NCI-H345 treated with DMSO at 0.1 percent for 48 hours (cell line): ENCODE results near the gene MRGPRF.

Experiments used
- DNase-seq: peaks from one replicate; lab custom pipeline; 2025; ENCODE audit not compliant: unreplicated experiment; lab: John Stamatoyannopoulos, UW

The MRGPRF gene

DNA sequence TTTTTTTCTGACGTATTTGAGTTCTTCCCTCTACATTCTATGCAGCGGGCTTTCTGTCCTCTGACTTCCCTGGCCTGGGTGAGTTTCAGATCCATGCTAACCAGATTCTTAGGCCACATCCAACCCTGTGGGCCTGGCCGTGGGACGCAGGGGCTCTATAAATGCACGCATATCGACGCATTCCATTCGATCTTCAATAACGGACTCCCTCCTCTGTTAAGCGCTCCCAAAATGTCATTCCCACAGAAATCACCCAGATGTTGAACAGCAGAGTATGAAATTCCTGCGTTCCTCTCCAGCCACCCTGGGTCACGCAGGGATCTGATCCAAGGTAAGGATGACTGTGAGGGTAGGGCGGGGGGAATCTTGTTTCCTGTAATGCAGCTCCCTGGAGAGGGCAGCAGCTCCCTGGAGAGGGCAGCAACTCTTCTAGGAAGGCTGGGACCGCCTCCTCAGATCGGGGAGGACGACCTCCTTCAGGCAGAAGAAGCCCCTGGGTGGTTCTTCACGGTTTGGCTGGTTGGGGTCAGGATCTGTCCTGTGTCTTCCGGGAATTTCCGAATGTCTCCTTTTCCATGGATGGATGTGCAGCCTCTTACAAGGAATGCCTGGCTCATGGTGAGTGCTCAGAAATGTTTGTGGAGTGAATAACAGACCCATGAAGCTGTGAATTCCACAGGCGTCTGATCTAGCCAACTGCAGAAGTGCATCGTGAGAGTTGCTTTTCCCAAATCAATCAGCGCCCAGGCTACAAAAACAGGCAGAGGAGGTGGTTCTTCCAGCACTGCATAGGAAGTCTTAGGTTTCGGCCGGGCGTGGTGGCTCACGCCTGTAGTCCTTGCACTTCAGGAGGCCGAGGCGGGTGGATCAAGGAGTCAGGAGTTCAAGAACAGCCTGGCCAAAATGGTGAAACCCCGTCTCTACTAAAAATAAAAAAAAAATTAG lies 44.5 kb downstream of the MRGPRF start:
- DNase-seq: no peak

DNA sequence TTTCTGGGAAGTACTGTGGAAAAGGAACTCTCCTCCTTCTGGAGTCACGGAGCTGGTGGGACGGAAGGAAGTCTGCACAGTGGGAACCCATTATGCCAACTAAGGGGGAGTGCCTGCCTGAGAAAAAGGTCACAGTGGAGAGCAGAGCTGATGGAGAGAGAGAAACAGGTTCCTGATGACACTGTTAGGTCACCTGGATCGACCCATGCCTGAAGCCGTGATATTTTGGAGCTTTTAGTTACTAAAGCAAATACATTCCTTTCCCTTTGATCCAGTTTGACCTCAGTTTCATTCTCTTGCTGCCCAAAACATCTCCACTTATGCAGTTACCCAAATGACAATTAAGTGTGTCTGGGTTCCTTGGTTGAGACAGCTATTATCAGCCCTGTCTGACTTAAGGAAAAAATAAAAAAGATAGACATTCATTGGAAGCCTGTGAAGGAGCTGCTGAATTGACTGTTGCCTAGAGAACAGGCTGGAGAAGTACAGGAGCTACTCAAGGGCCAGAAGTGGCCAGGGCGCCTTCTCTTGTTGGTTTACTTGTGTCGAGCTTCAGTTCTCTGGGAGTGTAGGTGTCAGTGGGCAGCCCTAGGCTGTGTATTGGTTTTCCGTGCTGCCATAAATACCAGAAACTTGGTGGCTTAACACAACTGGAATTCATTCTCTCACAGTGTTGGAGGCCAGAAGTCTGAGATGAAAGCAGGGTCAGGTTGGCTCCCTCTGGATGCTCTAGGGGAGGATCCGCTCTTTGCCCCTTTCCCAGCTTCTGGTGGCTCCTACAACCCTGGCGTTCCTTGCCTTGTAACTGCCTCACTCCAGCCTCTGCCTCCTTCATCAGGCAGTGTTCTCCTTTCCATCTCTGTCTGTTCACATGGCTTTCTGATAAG lies 45.9 kb downstream of the MRGPRF start:
- no peak for DNase-seq

DNA sequence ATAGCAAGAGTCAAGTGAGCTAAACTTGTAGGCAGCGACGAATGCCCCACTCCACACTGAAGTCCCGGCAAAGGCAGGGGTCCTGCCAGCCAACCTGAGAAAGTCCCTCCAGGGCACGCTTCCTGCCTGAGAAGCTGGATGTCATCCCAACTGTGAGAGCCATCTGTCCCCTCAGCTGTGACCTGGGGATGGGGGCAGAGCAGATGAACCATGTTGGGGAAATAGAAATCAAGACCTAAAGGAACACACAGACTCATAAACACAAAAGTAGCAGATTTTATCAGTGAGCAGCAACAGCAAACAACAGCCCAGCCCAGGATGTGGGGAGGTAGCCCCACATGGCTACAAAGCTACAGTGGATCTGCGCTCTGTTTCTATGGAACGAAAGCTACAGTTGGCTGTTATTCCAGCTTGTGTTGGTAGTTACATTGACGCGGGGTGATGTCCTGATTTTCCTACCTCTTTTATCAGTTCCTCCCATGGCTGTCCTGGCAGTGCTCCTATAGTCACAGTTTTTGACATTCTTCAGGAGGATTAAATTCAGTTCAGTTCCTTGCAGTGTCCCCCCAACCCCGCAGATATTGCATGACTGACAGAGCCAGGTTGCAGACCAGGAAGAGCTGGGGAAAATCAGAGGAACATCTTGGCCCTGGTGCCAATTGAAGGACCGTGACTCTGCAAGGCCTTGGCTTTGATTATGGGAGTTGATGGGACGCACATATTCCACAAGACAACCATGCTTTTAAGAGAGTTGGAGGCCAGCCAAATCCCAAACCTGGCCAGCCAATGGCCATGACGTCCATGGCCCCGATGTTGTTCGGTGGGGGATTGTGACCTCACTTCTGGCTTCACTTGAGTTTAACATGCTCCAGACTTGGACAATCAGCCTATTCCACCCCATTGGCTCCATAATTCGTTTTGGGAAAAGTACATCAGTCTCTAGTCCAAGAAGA lies 46.9 kb downstream of the MRGPRF start:
- no peak for DNase-seq

DNA sequence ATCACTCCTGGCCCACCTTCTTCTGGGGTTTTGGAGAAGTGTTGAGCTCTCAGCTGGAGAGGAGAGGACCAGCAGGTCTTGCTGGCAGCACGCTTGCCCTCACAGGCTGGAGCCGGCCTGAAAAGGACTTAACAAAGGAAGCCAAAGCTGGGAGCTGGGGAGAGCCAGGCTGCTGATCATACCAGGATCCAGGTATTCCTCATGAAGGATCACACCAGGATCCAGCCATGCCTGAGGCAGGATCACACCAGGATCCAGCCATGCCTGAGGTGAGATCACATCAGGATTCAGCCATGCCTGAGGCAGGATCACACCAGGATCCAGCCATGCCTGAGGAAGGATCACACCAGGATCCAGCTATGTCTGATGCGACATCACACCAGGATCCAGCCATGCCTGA lies 49.3 kb downstream of the MRGPRF start:
- no peak for DNase-seq

DNA sequence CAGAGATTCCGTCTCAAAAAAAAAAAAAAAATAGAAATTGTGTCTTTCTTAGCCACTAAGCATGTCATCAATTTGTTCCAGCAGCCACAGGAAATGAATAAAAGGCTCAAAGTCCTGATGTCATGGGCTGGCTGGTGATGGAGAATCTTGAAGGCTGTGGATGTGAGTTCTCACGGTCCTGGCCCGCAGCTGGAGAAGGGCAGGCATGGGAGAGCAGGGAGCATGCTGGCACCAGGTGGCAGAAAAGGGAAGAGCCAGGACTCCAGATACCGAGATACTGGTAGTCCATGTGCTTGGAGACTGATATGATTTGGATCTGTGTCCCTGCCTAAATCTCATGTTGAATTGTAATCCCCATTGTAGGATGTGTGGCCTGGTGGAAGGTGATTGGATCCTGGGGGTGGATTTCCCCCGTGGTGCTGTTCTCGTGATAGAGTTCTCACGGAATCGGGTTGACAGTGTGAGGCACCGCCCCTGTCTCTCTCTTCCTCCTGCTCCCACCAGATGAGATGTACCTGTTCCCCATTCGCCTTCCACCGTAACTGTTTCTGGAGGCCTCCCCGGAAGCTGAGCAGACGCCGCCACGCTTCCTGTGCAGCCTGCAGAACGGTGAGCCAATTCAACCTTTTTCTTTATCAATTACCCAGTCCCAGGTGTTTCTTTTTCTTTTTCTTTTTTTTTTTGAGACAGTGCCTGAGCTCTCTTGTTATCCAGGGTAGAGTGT lies 50.4 kb downstream of the MRGPRF start:
- DNase-seq: no peak

DNA sequence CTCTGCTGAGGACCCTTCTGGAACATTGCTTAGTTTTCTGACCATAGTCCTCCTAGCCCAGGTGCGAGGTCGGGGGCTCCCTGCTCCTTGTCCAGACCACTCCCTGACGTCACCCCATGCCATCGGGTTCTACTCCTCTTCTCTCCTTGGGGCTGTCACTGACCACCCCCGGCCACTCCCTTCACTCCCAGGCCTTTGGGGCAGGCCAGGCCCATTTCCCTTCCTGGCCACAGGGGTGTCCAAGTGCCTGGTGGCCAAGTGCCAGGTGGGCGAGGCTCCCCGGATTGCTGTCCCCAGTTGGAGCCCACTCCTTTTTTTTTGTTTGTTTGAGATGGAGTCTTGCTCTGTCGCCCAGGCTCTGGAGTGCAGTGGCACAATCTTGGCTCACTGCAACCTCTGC lies 51.8 kb downstream of the MRGPRF start:
- no peak for DNase-seq

DNA sequence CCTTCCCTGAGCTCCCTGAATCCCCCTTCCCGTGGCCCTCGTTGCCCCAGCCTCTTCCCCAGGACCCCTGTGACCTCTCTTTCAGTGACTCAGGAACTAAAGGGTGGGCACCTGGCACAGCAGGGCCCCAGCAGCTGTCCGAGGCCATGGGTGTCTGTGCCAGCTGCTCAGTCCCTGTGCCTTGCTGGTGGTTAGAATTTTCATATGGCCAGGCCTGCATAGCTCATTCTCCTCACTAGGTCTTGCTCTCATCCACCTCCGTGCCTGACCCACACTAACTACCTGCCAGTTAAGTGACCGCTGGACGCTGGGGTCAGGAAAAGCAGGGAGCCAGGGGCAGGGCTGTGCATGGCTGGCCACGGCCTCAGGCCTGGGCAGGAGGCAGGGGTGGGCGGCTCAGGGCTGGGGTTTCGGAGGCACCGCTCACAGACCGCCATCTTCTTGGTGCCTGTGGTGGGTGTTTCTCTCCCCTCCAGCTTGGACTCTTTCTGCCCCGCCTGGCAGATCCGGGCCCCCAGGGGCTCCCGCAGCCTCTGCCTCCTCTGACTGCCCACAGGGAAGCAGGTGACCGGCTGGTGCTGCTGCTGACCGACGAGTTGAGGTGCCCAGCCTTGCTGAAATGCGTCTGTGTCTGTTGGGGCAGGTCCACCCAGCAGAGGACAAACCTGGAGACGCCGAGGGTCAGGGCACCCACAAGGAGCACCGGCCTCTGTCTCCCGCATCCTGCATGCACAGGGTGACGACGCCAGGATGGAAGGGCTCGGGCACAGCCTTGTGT lies 52.6 kb downstream of the MRGPRF start:
- DNase-seq: no peak

DNA sequence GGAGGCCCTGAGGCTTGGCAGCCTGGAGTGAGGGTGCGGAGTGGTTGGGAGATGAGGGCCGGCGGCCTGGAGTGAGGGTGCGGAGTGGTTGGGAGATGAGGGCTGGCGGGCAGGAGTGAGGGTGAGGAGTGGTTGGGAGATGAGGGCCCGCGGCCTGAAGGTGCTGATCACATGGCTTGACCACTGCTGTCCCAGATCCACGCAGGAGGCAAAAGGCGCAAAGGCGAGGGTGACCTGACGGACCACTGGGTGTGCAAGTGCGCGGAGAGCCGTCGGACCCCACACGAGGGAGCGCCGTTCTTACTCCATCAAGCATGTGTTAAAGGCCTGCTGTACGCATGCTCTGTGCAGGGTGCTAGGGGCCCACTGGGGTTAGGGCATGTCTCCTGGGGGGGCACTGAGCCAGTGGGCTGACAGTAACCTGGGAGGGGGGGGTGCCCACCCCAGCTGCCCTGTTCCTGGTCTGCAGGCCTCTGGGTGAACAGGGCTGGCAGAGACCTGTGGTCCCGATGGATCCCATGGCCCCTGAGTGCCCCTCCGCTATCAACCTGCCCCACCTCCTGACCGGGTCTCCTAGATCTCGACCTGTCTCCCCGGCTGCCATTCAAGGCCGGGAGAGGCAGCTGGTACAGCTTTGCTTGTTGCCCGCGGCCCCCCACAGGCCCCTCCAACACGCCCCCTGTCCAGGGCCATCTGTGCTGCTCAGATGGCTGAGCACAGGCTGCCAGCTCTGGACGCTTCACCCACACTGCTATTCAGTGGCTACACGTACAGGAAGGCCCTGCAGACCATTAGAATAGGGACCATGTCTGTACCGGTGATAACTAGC lies 53.4 kb downstream of the MRGPRF start:
- DNase-seq: no peak

DNA sequence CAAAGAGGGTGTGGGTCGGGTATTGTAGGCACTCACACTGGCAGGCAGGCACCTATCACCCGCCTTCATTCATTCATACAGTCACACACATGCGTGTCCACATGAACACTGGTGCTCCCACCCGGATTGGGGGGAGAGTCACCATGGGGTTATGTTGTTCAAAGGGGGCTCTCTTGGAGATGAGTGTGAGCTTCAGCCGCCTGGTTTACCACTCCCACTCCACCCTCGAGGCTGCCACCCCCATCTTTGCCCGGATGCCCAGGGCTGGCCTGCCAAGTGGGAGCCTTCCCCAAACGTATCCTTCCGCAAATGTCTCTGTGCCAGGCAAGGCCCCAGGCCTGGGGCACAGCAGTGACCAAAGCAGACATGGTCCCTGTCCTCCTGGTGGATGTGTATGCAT lies 54.8 kb downstream of the MRGPRF start:
- DNase-seq: no peak

DNA sequence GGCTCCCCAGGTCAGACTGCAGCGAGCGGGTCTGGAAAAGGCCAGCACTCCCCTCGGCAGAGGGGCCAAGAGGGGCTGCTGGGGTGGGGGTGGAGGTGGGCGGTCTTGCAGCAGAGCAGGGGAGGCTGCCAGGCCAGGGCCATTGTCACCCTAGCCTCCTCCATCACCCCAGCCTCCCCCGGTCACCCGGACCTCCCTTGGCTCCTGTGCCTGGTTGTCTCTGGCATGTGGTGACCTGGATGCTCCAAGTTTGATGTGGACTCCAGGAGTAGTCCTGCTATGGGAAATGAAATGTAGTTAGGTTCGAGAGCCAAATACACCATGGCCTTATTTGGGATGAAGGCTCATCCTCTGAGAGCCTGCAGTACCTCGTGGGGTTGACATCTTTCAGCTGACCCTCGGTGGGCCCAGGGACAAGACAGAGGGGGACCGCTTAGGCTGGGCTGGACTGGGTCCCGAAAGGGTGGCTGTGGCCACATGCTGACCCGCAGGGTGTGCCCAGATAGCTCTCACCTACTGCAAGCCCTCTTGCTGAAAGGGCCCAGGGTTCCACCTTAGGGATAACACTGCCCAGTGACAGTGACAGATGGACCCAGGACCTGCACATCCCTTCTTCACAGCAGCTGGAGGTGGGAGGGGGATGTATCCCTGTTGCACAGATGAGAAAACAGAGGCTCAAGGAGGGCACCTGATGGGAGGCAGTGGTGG lies 56.3 kb downstream of the MRGPRF start:
- DNase-seq: no peak

DNA sequence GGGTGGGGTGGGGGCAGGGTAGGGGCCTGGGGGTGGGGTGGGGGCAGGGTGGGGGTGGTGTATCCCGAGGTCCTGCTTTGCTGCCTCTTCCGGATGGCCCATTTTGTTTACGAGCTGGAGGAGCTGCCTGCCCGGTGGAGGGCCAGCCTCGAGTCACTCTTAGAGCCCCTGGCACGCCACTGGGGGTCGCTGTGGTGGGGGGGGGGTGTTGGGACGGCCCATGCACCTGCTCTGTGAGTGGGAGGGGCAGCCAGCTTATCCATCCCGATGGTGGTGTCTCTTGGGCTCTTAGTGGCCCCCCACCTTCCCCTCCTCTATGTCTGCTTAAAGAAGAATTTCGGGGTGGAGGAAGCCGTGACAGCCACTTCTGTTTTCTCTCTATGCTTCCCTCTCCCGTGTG lies 56.9 kb downstream of the MRGPRF start:
- no peak for DNase-seq

DNA sequence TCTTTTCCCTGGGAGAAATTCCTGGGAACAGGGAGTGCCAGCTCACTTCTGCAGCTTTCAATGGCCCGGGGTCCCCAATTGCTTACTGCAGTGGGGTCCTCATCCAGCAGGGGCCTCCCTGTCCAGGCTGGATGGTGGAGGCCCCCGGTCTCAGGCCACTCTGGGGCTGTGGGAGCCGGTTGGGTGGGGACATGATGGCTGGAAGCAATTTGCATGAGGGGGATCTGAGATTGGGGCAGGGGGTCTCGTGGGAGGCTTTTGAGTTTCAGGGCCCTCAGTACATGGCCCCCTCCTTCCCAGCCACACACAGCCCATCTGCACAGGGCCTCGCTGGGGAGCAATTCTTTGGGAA lies 57.5 kb downstream of the MRGPRF start:
- DNase-seq: no peak

DNA sequence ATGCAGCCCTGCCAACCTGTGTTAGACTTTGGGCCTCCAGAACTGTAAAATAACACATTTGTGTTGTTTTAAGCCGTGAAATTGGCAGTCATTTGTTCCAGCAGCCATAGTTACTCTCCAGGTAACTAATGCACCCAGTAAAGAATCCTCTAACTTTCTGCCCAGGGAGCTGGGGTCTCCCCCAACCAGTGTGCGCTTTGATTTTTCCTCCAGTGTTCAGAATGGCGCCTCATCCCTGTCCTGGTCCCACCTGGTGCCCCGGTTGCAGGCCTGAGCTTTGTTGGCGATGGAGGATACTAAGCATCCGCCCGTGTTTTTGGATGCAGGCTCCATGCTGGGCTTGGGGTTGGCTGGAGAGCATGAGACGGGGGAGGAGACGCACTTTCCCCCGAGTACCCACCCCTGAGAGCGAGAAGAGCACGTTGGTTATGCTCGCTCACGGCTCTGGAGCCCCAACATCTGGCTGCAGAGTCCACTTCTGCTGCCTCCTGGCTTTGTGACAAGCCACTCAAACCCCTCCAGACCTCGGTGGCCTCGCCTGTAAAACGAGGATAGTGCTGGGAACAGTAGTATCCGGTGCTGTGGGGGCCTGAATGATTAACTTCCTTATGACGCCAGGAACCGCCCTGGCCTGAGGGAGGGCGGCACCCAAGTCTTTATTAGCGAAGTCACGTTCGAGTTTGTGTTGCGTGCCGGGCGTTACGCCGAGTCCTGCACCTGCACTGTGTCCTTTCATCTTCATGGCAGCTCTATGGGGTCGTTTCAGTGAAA lies 58.0 kb downstream of the MRGPRF start:
- DNase-seq: no peak
